Esophagus muscularis mucosa (tissue), 4 donors: ENCODE data around the gene CNOT11. TPM values are rescaled to one million over a fixed set of nuclear protein-coding genes. Genes with fewer than 3 reads are reported as not detected.

ENCODE experiments used
- DNase-seq: peaks from one replicate; pipeline ENCODE4 v3.0.0-alpha.2; 2017; ENCODE audit errors: extremely low spot score
- H3K27ac ChIP-seq, 4 donors: fragments of 200-600 bp; sonication (generic); replicated peaks in 1 of 4; 1 replicate in 3 of 4; 2 replicates in 1 of 4; pipeline ENCODE4 v1.5.1; 2016 to 2019; ENCODE audit warnings: mild to moderate bottlenecking in 1 of 4
- H3K27me3 ChIP-seq, 4 donors: fragments of 200-600 bp; sonication (generic); one replicate each; pipeline versions ENCODE4 v1.5.1 to v1.6.0; 2016 to 2019
- H3K36me3 ChIP-seq, 4 donors: fragments of 200-600 bp; sonication (generic); one replicate each; pipeline ENCODE4 v1.5.1; 2016 to 2019
- H3K4me1 ChIP-seq, 4 donors: fragments of 200-600 bp; sonication (generic); one replicate each; pipeline ENCODE4 v1.5.1; 2016 to 2019
- H3K4me3 ChIP-seq, 4 donors: fragments of 200-600 bp; sonication (generic); 1 replicate in 2 of 4; 2 replicates in 2 of 4; pipeline ENCODE4 v1.5.1; 2016 to 2019; ENCODE audit warnings: mild to moderate bottlenecking in 4 of 4, moderate library complexity in 1 of 4
- H3K9me3 ChIP-seq, 4 donors: fragments of 200-600 bp; sonication (generic); 1 replicate in 3 of 4; 2 replicates in 1 of 4; pipeline ENCODE4 v1.5.1; 2016 to 2019
- CTCF ChIP-seq, 3 experiments: fragments of 200-600 bp in 2 of 3; fragments of 450-650 bp in 1 of 3; sonication (generic) in 2 of 3; IDR thresholded peaks; one replicate each; pipeline ENCODE4 v1.5.1; 2017 to 2019; ENCODE audit warnings: antibody characterized with exemption in 3 of 3, mild to moderate bottlenecking in 2 of 3, moderate library complexity in 1 of 3
- EP300 ChIP-seq: sonication (generic); formaldehyde crosslinking; IDR thresholded peaks from one replicate; pipeline ENCODE4 v1.6.1; 2017; ENCODE audit warnings: antibody characterized with exemption
- POLR2A ChIP-seq: fragments of 450-650 bp; IDR thresholded peaks from one replicate; pipeline ENCODE4 v1.6.1; 2017; ENCODE audit warnings: antibody characterized with exemption, moderate library complexity, mild to moderate bottlenecking, low read depth
- POLR2AphosphoS5 ChIP-seq, 2 donors: sonication (generic); formaldehyde crosslinking; IDR thresholded peaks; one replicate each; pipeline ENCODE4 v1.6.1; 2017; ENCODE audit warnings: antibody characterized with exemption in 2 of 2
- WGBS: methylation state at CpG from one replicate; pipeline ENCODE4 v1.1.5; 2018; 5-methylcytosine and 5-hydroxymethylcytosine counted together
- intact Hi-C: fragments of 100-400 bp; cut with DNase I; formaldehyde crosslinking; loops from one replicate; pipeline ENCODE4 v1.15.1; 2023
- total RNA-seq, 4 donors: library from RNA; depleted of rRNA; stranded (reverse); fragments of >200 nt; gene quantifications; one replicate each; pipeline versions ENCODE4 v1.1.0 to v1.2.1, GENCODE V29; 2016

CNOT11 gene
- total RNA-seq, 4 donors from 2014 or later, result 25.7 to 35.8 (median 29.0) TPM

GRCh38 chr2:101287303-101287702, 34.6 kb downstream of the CNOT11 start:
- Histone ChIP-seq H3K9me3 (no peaks in the 10 kb centered on the region), H3K4me1 (no peaks in the 10 kb centered on the region), H3K4me3 (no peak overlapping the region), H3K36me3 (peaks cover 39 to 86% (median 64%) of the 10 kb centered on the region in 4 donors), H3K27me3 (no peaks in the 10 kb centered on the region), H3K27ac (no peak overlapping the region)
- 96% methylated on average over 2 of the region's 2 CpGs for WGBS
- intact Hi-C loops, result no loop called here
- TF ChIP-seq EP300 (no peak), CTCF (IDR thresholded peaks at IDR 0.05) (no peak), POLR2AphosphoS5 (IDR thresholded peaks at IDR 0.05) (no peak), POLR2A (no peak)
- DNase-seq, result no peak

DNA sequence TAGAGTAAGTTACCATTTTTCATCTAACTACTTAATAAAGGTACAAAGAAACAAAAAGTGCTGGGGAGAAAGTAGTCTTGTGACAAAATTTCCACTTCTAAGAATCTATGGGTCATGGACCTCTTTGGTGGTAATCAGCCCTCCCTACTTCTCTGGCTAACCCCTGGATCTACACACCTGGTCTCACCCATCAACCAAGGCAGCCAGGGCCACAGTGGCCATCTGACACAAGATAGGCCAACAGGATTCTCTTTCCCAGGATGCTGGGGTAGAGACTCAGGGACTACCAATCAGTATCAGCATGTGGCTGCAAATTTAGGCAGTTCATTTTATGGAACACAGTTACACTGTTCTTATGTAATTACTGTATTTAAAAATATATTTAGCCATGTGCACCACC, 38.0 kb downstream of the CNOT11 start:
- no peak overlapping the region for H3K4me3 ChIP-seq
- H3K27me3 ChIP-seq, result no peaks in the 10 kb centered on the region
- H3K4me1 ChIP-seq, result peaks cover 0 to 2% (median under 1%) of the 10 kb centered on the region in 4 donors
- DNase-seq, result no peak
- H3K27ac ChIP-seq, result no peak overlapping the region
- TF ChIP-seq POLR2AphosphoS5 (IDR thresholded peaks at IDR 0.05), result no peak
- no peak for TF ChIP-seq EP300
- no peak for TF ChIP-seq CTCF (IDR thresholded peaks at IDR 0.05)
- no peak for TF ChIP-seq POLR2A
- intact Hi-C loops, result no loop called here
- H3K36me3 ChIP-seq, result peaks cover 30 to 82% (median 46%) of the 10 kb centered on the region in 4 donors
- no peaks in the 10 kb centered on the region for H3K9me3 ChIP-seq

DNA sequence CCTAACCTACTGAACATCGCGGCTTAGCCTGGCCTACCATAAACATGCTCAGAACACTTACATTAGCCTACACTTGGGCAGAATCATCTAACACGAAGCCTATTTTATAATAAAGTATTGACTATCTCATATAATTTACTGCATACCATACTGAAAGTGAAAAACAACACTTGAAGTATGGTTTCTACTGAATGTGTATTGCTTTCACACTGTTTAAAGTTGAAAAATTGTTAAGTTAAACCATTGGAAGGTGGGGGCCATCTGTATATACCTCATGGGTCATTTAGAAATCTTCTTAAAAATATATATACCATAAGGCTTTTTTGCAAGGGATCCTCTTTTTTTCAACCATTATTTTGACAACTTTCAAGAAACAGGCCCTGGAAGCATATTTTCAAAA, 39.3 kb downstream of the CNOT11 start:
- Histone ChIP-seq H3K27ac (no peak overlapping the region), H3K27me3 (no peaks in the 10 kb centered on the region), H3K36me3 (peaks cover 21 to 69% (median 36%) of the 10 kb centered on the region in 4 donors), H3K9me3 (no peaks in the 10 kb centered on the region), H3K4me1 (peaks cover 0 to 13% (median 5%) of the 10 kb centered on the region in 4 donors), H3K4me3 (no peak overlapping the region)
- no peak for DNase-seq
- intact Hi-C loops, result no loop called here
- 98% methylated on average over 3 of the region's 3 CpGs for WGBS
- no peak for TF ChIP-seq CTCF (IDR thresholded peaks at IDR 0.05)
- TF ChIP-seq POLR2AphosphoS5 (IDR thresholded peaks at IDR 0.05), result no peak
- TF ChIP-seq EP300, result no peak
- TF ChIP-seq POLR2A, result no peak

DNA sequence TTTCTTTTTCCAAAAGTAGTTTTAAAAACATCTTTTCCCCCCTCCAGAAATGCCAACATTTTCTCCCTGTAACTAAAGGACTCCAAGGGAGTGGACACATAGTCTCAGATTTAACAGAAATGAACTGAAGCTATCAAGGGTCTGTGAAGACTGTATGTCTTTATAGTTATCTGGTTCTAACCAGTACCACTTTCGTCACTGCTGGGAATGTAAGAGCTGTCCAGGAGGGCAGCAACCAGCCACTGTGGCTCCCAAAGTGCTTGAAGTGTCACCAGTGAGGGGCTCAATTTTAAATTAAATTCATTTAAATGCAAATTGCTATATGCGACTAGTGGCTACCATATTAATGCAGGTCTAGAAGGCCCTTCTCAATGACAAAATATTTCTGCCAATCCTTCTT, 40.9 kb downstream of the CNOT11 start:
- peaks cover 5 to 54% (median 20%) of the 10 kb centered on the region in 4 donors for H3K36me3 ChIP-seq
- H3K4me1 ChIP-seq, result peaks cover 4 to 28% (median 16%) of the 10 kb centered on the region in 4 donors
- H3K9me3 ChIP-seq, result no peaks in the 10 kb centered on the region
- H3K27ac ChIP-seq, result no peak overlapping the region
- no peak for DNase-seq
- H3K27me3 ChIP-seq, result no peaks in the 10 kb centered on the region
- no peak overlapping the region for H3K4me3 ChIP-seq
- TF ChIP-seq POLR2A (no peak), POLR2AphosphoS5 (IDR thresholded peaks at IDR 0.05) (no peak), CTCF (IDR thresholded peaks at IDR 0.05) (no peak), EP300 (no peak)
- intact Hi-C loops, result no loop called here
- 97% methylated on average over 2 of the region's 2 CpGs for WGBS

GRCh38 chr2:101294861-101295260, 42.2 kb downstream of the CNOT11 start:
- Histone ChIP-seq H3K27me3 (no peaks in the 10 kb centered on the region), H3K4me3 (no peak overlapping the region), H3K27ac (no peak overlapping the region), H3K4me1 (peaks cover 6 to 40% (median 27%) of the 10 kb centered on the region in 4 donors), H3K9me3 (no peaks in the 10 kb centered on the region), H3K36me3 (peaks cover 4 to 42% (median 13%) of the 10 kb centered on the region in 4 donors)
- 92% methylated on average over 6 of the region's 6 CpGs for WGBS
- no peak for DNase-seq
- TF ChIP-seq POLR2AphosphoS5 (IDR thresholded peaks at IDR 0.05) (no peak), CTCF (IDR thresholded peaks at IDR 0.05) (no peak), POLR2A (no peak), EP300 (no peak)
- intact Hi-C loops, result no loop called here
